ENCODE results near the gene GABRB1.

GABRB1 gene

DNA sequence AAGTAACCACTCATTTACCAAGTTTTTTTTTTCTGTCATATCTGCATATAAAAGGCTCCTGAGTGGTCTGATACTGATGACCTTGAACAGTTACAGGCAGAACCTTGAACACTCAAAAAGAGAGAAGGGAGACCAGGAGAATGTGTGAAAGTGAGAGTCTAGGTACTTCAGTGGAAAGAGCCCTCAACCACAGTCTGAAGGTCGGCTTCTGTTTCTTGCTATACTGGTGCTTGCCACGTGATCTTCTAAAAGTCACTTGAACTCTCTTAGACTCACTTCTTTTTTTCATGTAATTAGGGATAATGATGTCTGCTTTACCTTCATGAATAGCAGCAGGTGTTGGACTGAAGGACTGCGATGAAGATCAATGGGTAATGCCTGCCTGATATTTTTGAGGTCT is 22.8 kb downstream of the GABRB1 start:
- no peak overlapping the region for H3K9ac ChIP-seq (ENCODE audit: low read length)
- H3K9me3 ChIP-seq (ENCODE audit: low read length) = no peaks in the 10 kb centered on the region
- H3K79me2 ChIP-seq (ENCODE audit: insufficient read depth, low read length) = no peaks in the 10 kb centered on the region
- no peak for TF ChIP-seq EZH2 (IDR thresholded peaks at IDR 0.05; ENCODE audit: borderline replicate concordance, low read length)
- TF ChIP-seq, protein P1, sequence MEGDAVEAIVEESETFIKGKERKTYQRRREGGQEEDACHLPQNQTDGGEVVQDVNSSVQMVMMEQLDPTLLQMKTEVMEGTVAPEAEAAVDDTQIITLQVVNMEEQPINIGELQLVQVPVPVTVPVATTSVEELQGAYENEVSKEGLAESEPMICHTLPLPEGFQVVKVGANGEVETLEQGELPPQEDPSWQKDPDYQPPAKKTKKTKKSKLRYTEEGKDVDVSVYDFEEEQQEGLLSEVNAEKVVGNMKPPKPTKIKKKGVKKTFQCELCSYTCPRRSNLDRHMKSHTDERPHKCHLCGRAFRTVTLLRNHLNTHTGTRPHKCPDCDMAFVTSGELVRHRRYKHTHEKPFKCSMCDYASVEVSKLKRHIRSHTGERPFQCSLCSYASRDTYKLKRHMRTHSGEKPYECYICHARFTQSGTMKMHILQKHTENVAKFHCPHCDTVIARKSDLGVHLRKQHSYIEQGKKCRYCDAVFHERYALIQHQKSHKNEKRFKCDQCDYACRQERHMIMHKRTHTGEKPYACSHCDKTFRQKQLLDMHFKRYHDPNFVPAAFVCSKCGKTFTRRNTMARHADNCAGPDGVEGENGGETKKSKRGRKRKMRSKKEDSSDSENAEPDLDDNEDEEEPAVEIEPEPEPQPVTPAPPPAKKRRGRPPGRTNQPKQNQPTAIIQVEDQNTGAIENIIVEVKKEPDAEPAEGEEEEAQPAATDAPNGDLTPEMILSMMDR (IDR thresholded peaks at IDR 0.05; ENCODE audit: low read length) = no peak
- no peaks in the 10 kb centered on the region for H3F3A ChIP-seq (ENCODE audit: insufficient read depth, low read length)
- H3K27me3 ChIP-seq (ENCODE audit: insufficient read depth, low read length) = no peaks in the 10 kb centered on the region
- H4K20me1 ChIP-seq (ENCODE audit: insufficient read depth, low read length) = no peaks in the 10 kb centered on the region
- no peak overlapping the region for H2AFZ ChIP-seq (ENCODE audit: low read length)
- H3K27ac ChIP-seq (ENCODE audit: low read depth, low read length, poor library complexity, severe bottlenecking) = no peak overlapping the region
- no peak overlapping the region for H3K4me2 ChIP-seq (ENCODE audit: low read length)
- H3K4me3 ChIP-seq (ENCODE audit: low read depth, low read length, poor library complexity, severe bottlenecking) = no peak overlapping the region
- no peaks in the 10 kb centered on the region for H3K9me2 ChIP-seq (ENCODE audit: low read depth, low read length)
- no peaks in the 10 kb centered on the region for H3K36me3 ChIP-seq (ENCODE audit: insufficient read depth, low read length)
- H3K4me1 ChIP-seq (ENCODE audit: insufficient read depth, low read length, severe bottlenecking) = no peaks in the 10 kb centered on the region

DNA sequence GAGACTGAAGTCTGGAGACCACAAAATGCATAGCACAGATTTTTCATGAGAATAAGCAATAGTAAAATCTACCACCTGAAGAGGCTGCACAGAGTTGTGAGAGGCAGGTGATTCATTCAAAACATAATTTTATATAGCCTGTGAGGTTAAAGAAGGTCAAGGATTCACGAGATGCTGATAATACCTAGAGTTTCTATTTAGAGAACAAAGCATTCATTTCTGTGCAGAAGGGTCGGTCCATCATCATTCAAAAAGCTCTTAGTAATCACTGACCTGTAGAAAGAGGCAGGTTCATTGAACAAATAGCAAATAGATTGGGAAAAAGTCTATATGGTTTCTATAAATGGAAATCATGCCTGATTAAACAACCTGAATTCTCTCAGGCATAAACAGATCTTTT is 26.6 kb downstream of the GABRB1 start:
- no peaks in the 10 kb centered on the region for H3K4me1 ChIP-seq (ENCODE audit: insufficient read depth, low read length, severe bottlenecking)
- H3K79me2 ChIP-seq (ENCODE audit: insufficient read depth, low read length) = no peaks in the 10 kb centered on the region
- no peak overlapping the region for H2AFZ ChIP-seq (ENCODE audit: low read length)
- no peaks in the 10 kb centered on the region for H3F3A ChIP-seq (ENCODE audit: insufficient read depth, low read length)
- no peaks in the 10 kb centered on the region for H3K9me3 ChIP-seq (ENCODE audit: low read length)
- H3K36me3 ChIP-seq (ENCODE audit: insufficient read depth, low read length) = no peaks in the 10 kb centered on the region
- no peak overlapping the region for H3K4me2 ChIP-seq (ENCODE audit: low read length)
- no peaks in the 10 kb centered on the region for H3K27me3 ChIP-seq (ENCODE audit: insufficient read depth, low read length)
- no peaks in the 10 kb centered on the region for H3K9me2 ChIP-seq (ENCODE audit: low read depth, low read length)
- no peaks in the 10 kb centered on the region for H4K20me1 ChIP-seq (ENCODE audit: insufficient read depth, low read length)
- no peak overlapping the region for H3K4me3 ChIP-seq (ENCODE audit: low read depth, low read length, poor library complexity, severe bottlenecking)
- no peak overlapping the region for H3K27ac ChIP-seq (ENCODE audit: low read depth, low read length, poor library complexity, severe bottlenecking)
- no peak overlapping the region for H3K9ac ChIP-seq (ENCODE audit: low read length)
- TF ChIP-seq EZH2 (IDR thresholded peaks at IDR 0.05; ENCODE audit: borderline replicate concordance, low read length) = no peak
- TF ChIP-seq, protein P1 (IDR thresholded peaks at IDR 0.05; ENCODE audit: low read length) = no peak

DNA sequence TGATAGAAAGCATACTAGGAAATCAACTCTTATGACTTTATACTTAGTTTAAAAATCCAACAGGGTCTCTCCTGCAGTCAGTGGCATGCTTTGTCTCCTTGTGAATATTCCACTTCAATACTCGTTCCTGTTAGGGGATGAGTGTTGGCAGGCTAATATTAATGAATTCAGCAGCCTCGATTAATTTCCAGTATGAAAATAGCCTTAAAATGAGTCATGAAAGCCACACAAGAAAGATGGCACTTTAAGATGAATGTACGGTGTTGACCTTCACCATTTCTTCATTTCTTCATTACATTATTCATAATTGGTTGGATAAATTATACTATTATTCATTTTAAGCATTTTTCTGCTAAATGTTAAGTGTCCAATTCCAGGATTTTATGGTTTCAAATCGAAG is 29.2 kb downstream of the GABRB1 start:
- Histone ChIP-seq H3K4me3 (ENCODE audit: low read depth, low read length, poor library complexity, severe bottlenecking) (no peak overlapping the region), H3K27me3 (ENCODE audit: insufficient read depth, low read length) (no peaks in the 10 kb centered on the region), H2AFZ (ENCODE audit: low read length) (no peak overlapping the region), H3K27ac (ENCODE audit: low read depth, low read length, poor library complexity, severe bottlenecking) (no peak overlapping the region), H4K20me1 (ENCODE audit: insufficient read depth, low read length) (no peaks in the 10 kb centered on the region), H3K9me3 (ENCODE audit: low read length) (no peaks in the 10 kb centered on the region), H3K9me2 (ENCODE audit: low read depth, low read length) (no peaks in the 10 kb centered on the region), H3K4me1 (ENCODE audit: insufficient read depth, low read length, severe bottlenecking) (no peaks in the 10 kb centered on the region), H3K9ac (ENCODE audit: low read length) (no peak overlapping the region), H3K36me3 (ENCODE audit: insufficient read depth, low read length) (no peaks in the 10 kb centered on the region), H3K4me2 (ENCODE audit: low read length) (no peak overlapping the region), H3K79me2 (ENCODE audit: insufficient read depth, low read length) (no peaks in the 10 kb centered on the region), H3F3A (ENCODE audit: insufficient read depth, low read length) (no peaks in the 10 kb centered on the region)
- TF ChIP-seq, protein P1 (IDR thresholded peaks at IDR 0.05; ENCODE audit: low read length) = no peak
- no peak for TF ChIP-seq EZH2 (IDR thresholded peaks at IDR 0.05; ENCODE audit: borderline replicate concordance, low read length)
